GM12878 (cell line): Measurements from ENCODE around the gene EPB41L2. TPM values are rescaled to one million over a fixed set of nuclear protein-coding genes. Genes with fewer than 3 reads are reported as not detected.

ENCODE experiments used
- ATAC-seq: fragments of 200-7000 bp; cut with Tn5 transposase; 3 replicates; pipeline ENCODE4 v1.9.1; 2020; ENCODE audit warnings: mild to moderate bottlenecking, moderate library complexity
- BruUV-seq: library from RNA; stranded (reverse); fragments of 400-500 nt; replicated peaks from 2 replicates; lab custom pipeline; 2021; lab: Mats Ljungman, UMichigan
- CTCF ChIA-PET: fragments of 300-600 bp; sonication (Branson Sonifier 250); formaldehyde crosslinking; extraction: SDS; loops from one replicate; lab custom pipeline; 2021; ENCODE audit warnings: inconsistent platforms; lab: Yijun Ruan, JAX
- POLR2A ChIA-PET: fragments of 350-600 bp; formaldehyde crosslinking; extraction: SDS; loops from one replicate; lab custom pipeline; 2021; ENCODE audit warnings: inconsistent platforms; lab: Charles Lee
- RAD21 ChIA-PET: fragments of 300-600 bp; sonication (Branson Sonifier 250); formaldehyde crosslinking; loops from one replicate; lab custom pipeline; 2023; ENCODE audit warnings: antibody characterized with exemption; ENCODE audit not compliant: unreplicated experiment; lab: Charles Lee
- SMC1A ChIA-PET: fragments of 300-600 bp; sonication (Branson Sonifier 250); formaldehyde crosslinking; loops from one replicate; lab custom pipeline; 2023; ENCODE audit not compliant: unreplicated experiment, uncharacterized antibody; lab: Charles Lee
- DNase-seq: peaks from one replicate; pipeline ENCODE4 v3.0.0-alpha.2; 2011; ENCODE audit warnings: low read depth, low spot score
- FAIRE-seq: peaks from 3 replicates; lab custom pipeline; 2011; peaks lifted over from hg19 to GRCh38; lab: Jason Lieb, UNC
- H2AFZ ChIP-seq: 2 replicates; pipeline ENCODE4 v1.6.0; 2011; ENCODE audit warnings: low read depth, low read length, control low read depth; ENCODE audit not compliant: control insufficient read depth
- H3K27ac ChIP-seq: 2 replicates; pipeline ENCODE4 v1.5.1; 2011; ENCODE audit warnings: control low read depth; ENCODE audit not compliant: control insufficient read depth, insufficient read depth
- H3K27me3 ChIP-seq, 2 experiments: replicated peaks in 1 of 2; 2 replicates each; pipeline versions ENCODE4 v1.6.0 to v1.6.1; 2011; ENCODE audit warnings: low read length in 1 of 2; ENCODE audit not compliant: control insufficient read depth in 2 of 2, insufficient read depth in 2 of 2
- H3K36me3 ChIP-seq, 2 experiments: 2 replicates each; pipeline ENCODE4 v1.5.1; 2011; ENCODE audit warnings: low read length in 1 of 2; ENCODE audit not compliant: control insufficient read depth in 2 of 2, insufficient read depth in 2 of 2
- H3K4me1 ChIP-seq: 2 replicates; pipeline ENCODE4 v1.6.1; 2011; ENCODE audit warnings: mild to moderate bottlenecking, low read length, moderate library complexity, mixed read lengths; ENCODE audit not compliant: control insufficient read depth, insufficient read depth
- H3K4me2 ChIP-seq: 2 replicates; pipeline ENCODE4 v1.6.0; 2011; ENCODE audit warnings: control low read depth; ENCODE audit not compliant: control insufficient read depth, insufficient read depth
- H3K4me3 ChIP-seq: fragments of 200-600 bp; sonication (generic); 2 replicates; pipeline ENCODE4 v1.5.1; 2016
- H3K79me2 ChIP-seq: 2 replicates; pipeline ENCODE4 v1.6.0; 2011; ENCODE audit warnings: low read length; ENCODE audit not compliant: control insufficient read depth, insufficient read depth
- H3K9ac ChIP-seq: 2 replicates; pipeline ENCODE4 v1.8.0; 2011; ENCODE audit warnings: low read length, control low read depth, mixed read lengths; ENCODE audit not compliant: control insufficient read depth, insufficient read depth
- H3K9me3 ChIP-seq: replicated peaks from 3 replicates; pipeline ENCODE4 v1.5.1; 2011; ENCODE audit warnings: mild to moderate bottlenecking, low read length; ENCODE audit not compliant: control insufficient read depth, insufficient read depth
- H4K20me1 ChIP-seq: 2 replicates; pipeline ENCODE4 v1.6.0; 2011; ENCODE audit not compliant: control insufficient read depth, insufficient read depth
- ESRRA ChIP-seq: IDR thresholded peaks from 2 replicates; pipeline ENCODE4 v1.6.1; 2012; ENCODE audit warnings: mild to moderate bottlenecking, low read length, improper control_type of control experiment
- FOS ChIP-seq: IDR thresholded peaks from 3 replicates; pipeline ENCODE4 v1.6.1; 2011; ENCODE audit warnings: borderline replicate concordance; ENCODE audit not compliant: insufficient read length; ENCODE audit errors: extremely low read depth
- HDAC6 ChIP-seq: fragments of 200-600 bp; sonication (generic); IDR thresholded peaks from one replicate; pipeline ENCODE4 v1.8.0; 2017; ENCODE audit warnings: antibody characterized with exemption; ENCODE audit not compliant: unreplicated experiment
- IKZF2 ChIP-seq, 2 experiments: fragments of 450-650 bp; IDR thresholded peaks; 2 replicates each; pipeline ENCODE4 v1.6.1; 2017; ENCODE audit warnings: mild to moderate bottlenecking in 2 of 2, moderate library complexity in 2 of 2
- NRF1 ChIP-seq: conservative IDR thresholded peaks from 2 replicates; pipeline ENCODE4 v1.6.1; 2011; ENCODE audit warnings: mild to moderate bottlenecking, low read depth, low read length, improper control_type of control experiment
- SMARCA5 ChIP-seq: fragments of 450-650 bp; IDR thresholded peaks from 2 replicates; pipeline ENCODE4 v1.6.1; 2017; ENCODE audit warnings: mild to moderate bottlenecking
- ZZZ3 ChIP-seq: IDR thresholded peaks from 2 replicates; pipeline ENCODE4 v1.6.1; 2011; ENCODE audit warnings: low read depth; ENCODE audit not compliant: control insufficient read depth, insufficient read length
- WGBS: methylation state at CpG from one replicate; pipeline ENCODE4 v1.1.6; 2016; ENCODE audit warnings: low lambda C conversion rate; ENCODE audit not compliant: insufficient replicate concordance, insufficient coverage; ENCODE audit errors: missing lambda C conversion rate; 5-methylcytosine and 5-hydroxymethylcytosine counted together
- in situ Hi-C: fragments of 300-500 bp; cut with MboI; formaldehyde crosslinking; loops from 9 replicates; pipeline ENCODE4 v1.14.3; 2018; ENCODE audit warnings: mixed read lengths
- intact Hi-C: fragments of 100-400 bp; cut with micrococcal nuclease; formaldehyde crosslinking; loops from one replicate; pipeline ENCODE4 v1.14.2; 2022; ENCODE audit not compliant: unreplicated experiment
- polyA plus RNA-seq, 11 experiments: library from polyadenylated mRNA; depleted of rRNA in 4 of 11; unstranded in 6 of 11; stranded (reverse) in 5 of 11; fragments of >200 nt; fragmentation: Nextera tagmentation in 4 of 11; fragmentation: Illumina TruSeq in 1 of 11; extraction: Ambion mirVana in 4 of 11; extraction: Trizol in 1 of 11; gene quantifications; 1 replicate in 1 of 11; 2 replicates in 10 of 11; pipeline versions ENCODE4 v1.2.1 to v1.2.3, GENCODE V29; 2011 to 2016; ENCODE audit warnings: inconsistent platforms in 2 of 11, missing spikeins in 2 of 11, low read depth in 1 of 11
- total RNA-seq, 4 experiments: library from RNA; depleted of rRNA in 3 of 4; stranded (reverse); fragments of >200 nt in 3 of 4; fragmentation: Illumina TruSeq in 1 of 4; extraction: Trizol in 1 of 4; gene quantifications; 2 replicates each; pipeline versions ENCODE4 v1.2.1 to v1.2.3, GENCODE V29; 2013 to 2021
- TF ChIP-seq, protein P1 (sequence below): fragments of 450-650 bp; IDR thresholded peaks from 2 replicates; pipeline ENCODE4 v1.6.1; 2017; ENCODE audit warnings: antibody characterized with exemption, mild to moderate bottlenecking, moderate library complexity
- TF ChIP-seq, protein P2 (sequence below): IDR thresholded peaks from 2 replicates; pipeline ENCODE4 v1.6.1; 2011; ENCODE audit warnings: low read depth, low read length, improper control_type of control experiment, borderline replicate concordance
- TF ChIP-seq, protein P3 (sequence below): fragments of 450-650 bp; IDR thresholded peaks from 2 replicates; pipeline ENCODE4 v1.6.1; 2017; ENCODE audit warnings: mild to moderate bottlenecking

Gene EPB41L2
- total and polyA plus RNA-seq, 10 of the 15 experiments (the other 5 are each of a cell fraction or from before 2014, with no cell fraction given), result 7.4 to 41.6 (median 19.0) TPM

DNA sequence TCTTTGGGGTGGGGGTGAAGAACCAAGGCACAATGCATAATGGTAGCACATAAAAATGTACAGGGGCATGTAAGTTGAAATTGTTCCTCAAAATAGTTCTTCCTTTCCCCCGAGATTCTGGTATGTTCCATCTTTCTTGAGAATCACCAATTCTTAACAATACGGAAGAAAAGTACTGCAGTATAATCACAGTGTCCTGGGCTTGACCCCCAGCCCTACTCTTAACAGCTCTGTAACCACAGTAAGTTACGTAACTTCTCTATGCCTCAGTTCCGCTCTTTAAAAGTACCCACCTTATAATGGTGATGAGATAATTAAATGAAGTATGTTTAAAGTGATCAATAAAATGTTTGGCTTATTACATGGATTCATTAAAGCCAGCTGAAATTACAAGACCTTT, 131.4 kb downstream of the EPB41L2 start:
- H2AFZ ChIP-seq, result no peak overlapping the region
- 98% methylated on average over 4 of the region's 4 CpGs for WGBS
- intact Hi-C loops, result no loop called here
- H3K4me1 ChIP-seq, result no peaks in the 10 kb centered on the region
- no peaks in the 10 kb centered on the region for H3K27me3 ChIP-seq
- no peak overlapping the region for H3K9ac ChIP-seq
- FAIRE-seq (no peak), ATAC-seq (no peak), DNase-seq (no peak)
- no peak overlapping the region for H3K27ac ChIP-seq
- H3K9me3 ChIP-seq, result no peaks in the 10 kb centered on the region
- TF ChIP-seq, protein P1, sequence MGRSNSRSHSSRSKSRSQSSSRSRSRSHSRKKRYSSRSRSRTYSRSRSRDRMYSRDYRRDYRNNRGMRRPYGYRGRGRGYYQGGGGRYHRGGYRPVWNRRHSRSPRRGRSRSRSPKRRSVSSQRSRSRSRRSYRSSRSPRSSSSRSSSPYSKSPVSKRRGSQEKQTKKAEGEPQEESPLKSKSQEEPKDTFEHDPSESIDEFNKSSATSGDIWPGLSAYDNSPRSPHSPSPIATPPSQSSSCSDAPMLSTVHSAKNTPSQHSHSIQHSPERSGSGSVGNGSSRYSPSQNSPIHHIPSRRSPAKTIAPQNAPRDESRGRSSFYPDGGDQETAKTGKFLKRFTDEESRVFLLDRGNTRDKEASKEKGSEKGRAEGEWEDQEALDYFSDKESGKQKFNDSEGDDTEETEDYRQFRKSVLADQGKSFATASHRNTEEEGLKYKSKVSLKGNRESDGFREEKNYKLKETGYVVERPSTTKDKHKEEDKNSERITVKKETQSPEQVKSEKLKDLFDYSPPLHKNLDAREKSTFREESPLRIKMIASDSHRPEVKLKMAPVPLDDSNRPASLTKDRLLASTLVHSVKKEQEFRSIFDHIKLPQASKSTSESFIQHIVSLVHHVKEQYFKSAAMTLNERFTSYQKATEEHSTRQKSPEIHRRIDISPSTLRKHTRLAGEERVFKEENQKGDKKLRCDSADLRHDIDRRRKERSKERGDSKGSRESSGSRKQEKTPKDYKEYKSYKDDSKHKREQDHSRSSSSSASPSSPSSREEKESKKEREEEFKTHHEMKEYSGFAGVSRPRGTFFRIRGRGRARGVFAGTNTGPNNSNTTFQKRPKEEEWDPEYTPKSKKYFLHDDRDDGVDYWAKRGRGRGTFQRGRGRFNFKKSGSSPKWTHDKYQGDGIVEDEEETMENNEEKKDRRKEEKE, result no peak
- TF ChIP-seq FOS (no peak), ESRRA (no peak), IKZF2 (IDR thresholded peaks at IDR 0.05) (no peak), SMARCA5 (no peak), NRF1 (no peak), HDAC6 (no peak), ZZZ3 (no peak)
- TF ChIP-seq, protein P2, sequence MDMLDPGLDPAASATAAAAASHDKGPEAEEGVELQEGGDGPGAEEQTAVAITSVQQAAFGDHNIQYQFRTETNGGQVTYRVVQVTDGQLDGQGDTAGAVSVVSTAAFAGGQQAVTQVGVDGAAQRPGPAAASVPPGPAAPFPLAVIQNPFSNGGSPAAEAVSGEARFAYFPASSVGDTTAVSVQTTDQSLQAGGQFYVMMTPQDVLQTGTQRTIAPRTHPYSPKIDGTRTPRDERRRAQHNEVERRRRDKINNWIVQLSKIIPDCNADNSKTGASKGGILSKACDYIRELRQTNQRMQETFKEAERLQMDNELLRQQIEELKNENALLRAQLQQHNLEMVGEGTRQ, result no peak
- TF ChIP-seq, protein P3, sequence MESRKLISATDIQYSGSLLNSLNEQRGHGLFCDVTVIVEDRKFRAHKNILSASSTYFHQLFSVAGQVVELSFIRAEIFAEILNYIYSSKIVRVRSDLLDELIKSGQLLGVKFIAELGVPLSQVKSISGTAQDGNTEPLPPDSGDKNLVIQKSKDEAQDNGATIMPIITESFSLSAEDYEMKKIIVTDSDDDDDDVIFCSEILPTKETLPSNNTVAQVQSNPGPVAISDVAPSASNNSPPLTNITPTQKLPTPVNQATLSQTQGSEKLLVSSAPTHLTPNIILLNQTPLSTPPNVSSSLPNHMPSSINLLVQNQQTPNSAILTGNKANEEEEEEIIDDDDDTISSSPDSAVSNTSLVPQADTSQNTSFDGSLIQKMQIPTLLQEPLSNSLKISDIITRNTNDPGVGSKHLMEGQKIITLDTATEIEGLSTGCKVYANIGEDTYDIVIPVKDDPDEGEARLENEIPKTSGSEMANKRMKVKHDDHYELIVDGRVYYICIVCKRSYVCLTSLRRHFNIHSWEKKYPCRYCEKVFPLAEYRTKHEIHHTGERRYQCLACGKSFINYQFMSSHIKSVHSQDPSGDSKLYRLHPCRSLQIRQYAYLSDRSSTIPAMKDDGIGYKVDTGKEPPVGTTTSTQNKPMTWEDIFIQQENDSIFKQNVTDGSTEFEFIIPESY, result no peak
- ChIA-PET RAD21 (no interaction called here), CTCF (interaction anchor here (1.2 to 1.4 kb wide), 2 partner anchors 45 to 59 kb away, joined by 3 read pairs; no protein-coding TSS in a partner anchor), SMC1A (interaction anchor here (0.9 to 1.5 kb wide), 3 partner anchors 8 to 35 kb away, joined by 3 to 4 read pairs (median 3); no protein-coding TSS in a partner anchor), POLR2A (no interaction called here)
- no TSS peak for BruUV-seq
- H3K36me3 ChIP-seq, result no peaks in the 10 kb centered on the region; a peak in 1 of 4 replicates
- H3K79me2 ChIP-seq, result peaks cover 1% of the 10 kb centered on the region; the same call in 1 of the 2 replicates
- in situ Hi-C loops, result no loop called here
- no peak overlapping the region for H3K4me3 ChIP-seq
- H4K20me1 ChIP-seq, result no peaks in the 10 kb centered on the region
- H3K4me2 ChIP-seq, result no peak overlapping the region
